Posterior vena cava (tissue), 2 donors: ENCODE results near the gene NOG. TPM values are rescaled to one million over a fixed set of nuclear protein-coding genes. Genes with fewer than 3 reads are reported as not detected.

Experiments
- DNase-seq: peaks from one replicate; pipeline ENCODE4 v3.0.0-alpha.2; 2020; ENCODE audit warnings: low spot score
- intact Hi-C, 2 donors: fragments of 100-400 bp; cut with DNase I; formaldehyde crosslinking; loops; one replicate each; pipeline versions ENCODE4 v1.14.1 to v1.14.2; 2022 to 2023
- long read RNA-seq, 2 donors: library from polyadenylated mRNA; unstranded; transcript quantifications; one replicate each; pipeline ENCODE4 v2.0.0, GENCODE V29; 2020 to 2021
- total RNA-seq, 2 donors: library from RNA; stranded (reverse); fragmentation: NEBNext Ultra II Directional; extraction: Animal tissue kit (Norgen Biotek cat#: 25700); gene quantifications; one replicate each; pipeline ENCODE4 v1.2.1, GENCODE V29; 2021
- donor health status: DM: yes; HTN: yes; CAD: no.
- donor health status: DM: yes; HTN: yes; CAD: no.

Gene NOG
- total RNA-seq, result 1 to 10 TPM; 1.3 to 2.4 TPM
- long read RNA-seq, donor 1, partial matches to known transcripts, result 0 of 1 reads
- long read RNA-seq, donor 1, other reads (novel, unspliced or antisense), result 0 of 1 reads
- long read RNA-seq, donor 2, result 0 reads

DNA sequence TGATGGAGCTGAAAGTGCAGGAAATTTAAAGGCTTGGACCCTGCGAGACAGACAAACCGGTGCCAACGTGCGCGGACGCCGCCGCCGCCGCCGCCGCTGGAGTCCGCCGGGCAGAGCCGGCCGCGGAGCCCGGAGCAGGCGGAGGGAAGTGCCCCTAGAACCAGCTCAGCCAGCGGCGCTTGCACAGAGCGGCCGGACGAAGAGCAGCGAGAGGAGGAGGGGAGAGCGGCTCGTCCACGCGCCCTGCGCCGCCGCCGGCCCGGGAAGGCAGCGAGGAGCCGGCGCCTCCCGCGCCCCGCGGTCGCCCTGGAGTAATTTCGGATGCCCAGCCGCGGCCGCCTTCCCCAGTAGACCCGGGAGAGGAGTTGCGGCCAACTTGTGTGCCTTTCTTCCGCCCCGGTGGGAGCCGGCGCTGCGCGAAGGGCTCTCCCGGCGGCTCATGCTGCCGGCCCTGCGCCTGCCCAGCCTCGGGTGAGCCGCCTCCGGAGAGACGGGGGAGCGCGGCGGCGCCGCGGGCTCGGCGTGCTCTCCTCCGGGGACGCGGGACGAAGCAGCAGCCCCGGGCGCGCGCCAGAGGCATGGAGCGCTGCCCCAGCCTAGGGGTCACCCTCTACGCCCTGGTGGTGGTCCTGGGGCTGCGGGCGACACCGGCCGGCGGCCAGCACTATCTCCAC, at the start of gene NOG:
NOG (plus strand) TSS at position 54 of the 674 bp plus-strand sequence; CDS start at position 579, 525 bp downstream.
- intact Hi-C loops, result loop anchor here in 1 of 2 donors (5.0 kb wide), 1 partner anchor 124 kb away; no protein-coding TSS in a partner anchor
- peak; percentile 89 for DNase-seq

DNA sequence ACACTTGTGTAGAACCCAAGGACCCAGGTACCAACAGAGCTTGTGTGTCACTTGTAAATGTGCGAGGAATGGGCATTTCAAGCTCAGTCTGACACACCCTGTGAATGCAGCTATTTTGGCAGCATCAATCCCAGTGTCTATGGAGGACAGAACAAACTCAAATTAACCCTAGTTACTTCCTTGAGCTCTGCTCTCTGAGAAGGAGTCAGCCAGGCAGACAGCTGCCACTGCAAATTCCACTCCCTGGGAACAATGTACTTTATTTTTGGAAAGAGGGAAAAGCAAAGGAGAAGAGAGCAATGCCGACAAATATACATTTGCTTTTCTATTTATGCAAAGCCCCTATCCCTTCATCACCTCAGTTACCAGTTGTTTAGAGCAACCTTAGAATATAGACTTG, 48.4 kb upstream of the NOG start:
- intact Hi-C loops, result no loop called here
- no peak for DNase-seq

DNA sequence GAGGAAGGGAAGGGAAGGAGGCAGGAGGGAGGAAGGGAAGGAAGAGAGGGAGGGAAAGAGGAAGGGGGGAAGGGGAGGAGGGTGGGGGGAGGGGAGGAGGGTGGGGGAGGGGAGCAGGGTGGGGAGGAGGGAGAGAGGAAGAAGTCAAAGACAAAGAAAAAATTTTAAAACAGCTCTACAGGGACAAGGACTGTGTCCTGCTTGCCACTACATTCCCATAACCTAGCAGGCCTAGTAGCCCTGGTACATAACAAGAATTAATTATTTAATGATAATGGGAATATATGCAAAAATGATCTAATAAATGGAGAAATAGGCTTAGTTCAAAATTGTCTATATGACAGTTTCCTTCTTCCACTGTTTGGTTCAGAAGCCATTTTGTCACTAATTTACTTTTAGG, 47.6 kb upstream of the NOG start:
- intact Hi-C loops, result no loop called here
- DNase-seq, result no peak

DNA sequence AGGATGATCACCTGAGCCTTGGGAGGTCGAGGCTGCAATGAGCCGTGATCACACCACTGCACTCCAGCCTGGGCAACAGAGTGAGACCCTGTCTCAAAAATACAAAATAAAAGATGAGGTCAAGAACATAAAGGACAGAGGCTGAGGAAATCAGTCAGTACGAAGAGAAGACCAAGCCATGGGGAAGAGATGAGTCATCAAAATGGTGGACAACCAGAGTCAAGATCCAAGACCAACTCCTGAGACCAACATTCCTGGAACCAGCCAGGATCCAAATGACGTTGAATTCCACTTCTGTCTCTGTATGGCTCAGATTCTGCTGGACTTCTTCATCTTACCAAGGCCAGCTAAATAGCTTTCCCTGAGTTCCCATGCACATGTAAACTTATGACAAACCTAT, 44.8 kb upstream of the NOG start:
- no peak for DNase-seq
- intact Hi-C loops, result no loop called here

DNA sequence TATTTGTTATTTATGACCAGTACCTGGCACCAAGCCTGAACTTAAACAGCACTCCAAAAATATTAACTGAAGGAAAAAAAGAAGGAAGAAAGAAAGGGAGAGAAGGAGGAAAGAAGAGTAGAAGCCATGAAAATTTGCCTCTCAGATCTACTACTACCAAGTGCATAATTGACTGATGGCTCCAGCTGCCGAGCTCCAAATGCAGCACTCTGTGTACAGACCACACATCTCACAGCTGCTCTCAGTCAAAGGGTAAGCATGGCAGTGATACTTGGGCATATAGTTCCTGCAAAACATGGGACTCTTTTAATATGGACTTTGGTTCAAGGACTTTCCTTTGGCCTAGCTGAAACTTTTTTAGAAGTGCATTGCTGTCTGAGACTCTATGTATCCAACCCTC, 44.0 kb upstream of the NOG start:
- DNase-seq, result no peak
- intact Hi-C loops, result no loop called here

- intact Hi-C loops, result no loop called here
- no peak for DNase-seq
These were observed 35.8 kb upstream of the NOG start for GRCh38 chr17:56557682-56558081.

DNA sequence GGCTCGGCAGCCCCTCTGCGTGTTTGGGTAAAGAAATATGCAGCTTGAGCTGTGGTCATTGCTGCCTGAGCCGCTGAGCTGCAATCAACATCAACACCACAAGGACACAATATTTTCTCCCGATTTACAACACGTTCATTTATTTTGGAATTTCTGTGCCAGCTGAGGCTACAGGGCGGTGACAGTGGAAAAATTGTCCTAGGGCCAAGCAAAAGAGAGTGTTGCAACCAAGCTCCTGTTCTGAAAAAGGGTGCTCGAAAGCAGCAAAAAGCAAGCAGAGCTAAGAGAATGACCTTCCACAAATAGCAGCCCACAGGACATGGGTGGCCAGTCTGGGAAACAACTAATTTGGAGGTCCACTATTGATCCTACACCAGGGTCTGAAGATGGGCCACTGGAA, 35.4 kb upstream of the NOG start:
- no peak for DNase-seq
- intact Hi-C loops, result no loop called here

DNA sequence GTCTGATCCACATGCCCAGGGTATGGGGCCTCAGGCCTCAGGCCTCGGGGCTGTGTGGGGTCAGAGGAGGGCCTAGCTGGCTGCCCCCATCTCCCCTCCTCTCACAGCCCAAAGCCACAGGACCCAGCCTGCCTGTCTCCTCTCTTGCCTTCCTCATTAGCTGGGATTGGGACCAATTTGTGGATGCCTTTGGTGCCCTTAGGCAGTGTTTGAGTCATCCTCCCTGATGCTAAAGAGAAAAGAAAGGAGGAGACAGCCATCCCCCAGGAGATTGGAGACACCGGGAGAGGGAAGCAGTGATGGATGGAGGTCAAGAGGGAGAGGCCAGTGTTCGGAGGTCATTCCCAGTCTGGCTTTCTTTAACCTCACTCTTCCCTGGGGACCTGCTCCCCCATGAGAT, 23.3 kb upstream of the NOG start:
- DNase-seq, result no peak
- intact Hi-C loops, result no loop called here

- DNase-seq, result no peak
- intact Hi-C loops, result no loop called here
These were observed 22.0 kb upstream of the NOG start for GRCh38 chr17:56571456-56571855.

- intact Hi-C loops, result no loop called here
These were observed 16.2 kb upstream of the NOG start for GRCh38 chr17:56577190-56577842.

DNA sequence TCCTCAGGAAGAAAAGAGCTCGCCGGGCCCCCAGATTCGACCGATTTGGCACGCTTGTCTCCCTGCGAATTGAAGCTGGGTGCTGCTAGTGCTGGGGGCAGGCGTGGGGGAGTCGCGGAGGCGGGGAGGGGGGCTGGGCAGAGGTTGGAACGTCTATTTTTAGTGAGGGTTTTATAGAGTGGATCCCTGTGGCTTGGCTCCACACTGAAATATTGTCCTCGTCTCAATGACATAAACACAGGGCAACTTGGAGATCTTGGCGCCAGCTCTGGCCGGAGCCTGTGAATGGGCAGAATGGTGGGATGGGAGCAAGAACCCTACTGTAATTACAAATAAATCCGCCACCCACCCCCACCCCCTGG, 15.7 kb upstream of the NOG start:
- DNase-seq, result no peak
- intact Hi-C loops, result no loop called here

More at GRCh38 chr17:56577190-56577842, 16.2 kb upstream of the NOG start:
- no peak for DNase-seq

DNA sequence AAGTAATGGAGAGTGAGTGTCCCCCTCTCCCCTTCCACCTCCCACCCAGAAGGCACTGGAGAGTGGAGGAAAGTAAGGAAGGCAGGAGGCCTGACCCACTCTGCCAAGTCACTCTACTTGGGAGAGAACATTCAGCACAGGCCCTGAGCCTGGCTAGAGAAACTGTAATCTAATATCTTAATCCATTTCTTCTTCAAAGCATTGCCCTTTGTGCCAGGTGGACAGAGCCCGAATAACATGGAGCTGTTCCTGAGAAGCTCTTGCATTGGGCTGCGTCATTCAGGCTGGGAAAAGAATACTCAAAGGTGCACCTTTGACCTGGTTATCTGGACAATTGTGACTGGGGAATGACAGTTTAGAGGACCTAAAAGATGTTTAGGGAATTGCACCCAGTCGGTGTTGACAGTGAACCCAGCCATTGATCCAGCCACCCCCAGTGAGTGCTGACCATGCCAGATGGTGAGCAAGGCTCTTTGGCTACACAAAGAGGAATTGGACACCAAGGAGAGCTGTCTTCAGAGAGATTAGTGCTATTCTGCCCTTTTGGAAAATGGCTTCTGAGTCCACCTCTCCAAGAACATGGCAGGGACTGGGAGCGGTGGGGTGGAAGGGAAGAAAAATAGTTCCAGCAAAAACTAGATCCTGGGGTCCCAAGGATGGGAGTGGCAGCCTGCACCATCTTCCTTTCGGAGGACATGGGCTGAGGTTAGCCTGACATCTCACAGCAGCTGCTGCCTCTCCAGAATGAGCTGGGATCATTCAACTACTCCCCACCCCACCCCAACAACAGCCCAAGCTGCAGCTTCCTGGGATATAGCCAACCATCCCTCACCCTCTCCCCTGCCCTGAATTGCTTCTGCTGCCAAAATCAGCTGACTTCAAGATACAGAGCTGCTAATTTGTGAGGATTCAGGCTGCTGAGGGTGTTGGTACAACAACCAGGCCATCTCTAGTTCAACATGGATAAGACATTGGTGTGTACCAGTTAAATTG, 11.6 kb upstream of the NOG start:
- no peak for DNase-seq
- intact Hi-C loops, result no loop called here

- intact Hi-C loops, result no loop called here
- DNase-seq, result no peak
These were observed 9.7 kb upstream of the NOG start for GRCh38 chr17:56583772-56584171.

DNA sequence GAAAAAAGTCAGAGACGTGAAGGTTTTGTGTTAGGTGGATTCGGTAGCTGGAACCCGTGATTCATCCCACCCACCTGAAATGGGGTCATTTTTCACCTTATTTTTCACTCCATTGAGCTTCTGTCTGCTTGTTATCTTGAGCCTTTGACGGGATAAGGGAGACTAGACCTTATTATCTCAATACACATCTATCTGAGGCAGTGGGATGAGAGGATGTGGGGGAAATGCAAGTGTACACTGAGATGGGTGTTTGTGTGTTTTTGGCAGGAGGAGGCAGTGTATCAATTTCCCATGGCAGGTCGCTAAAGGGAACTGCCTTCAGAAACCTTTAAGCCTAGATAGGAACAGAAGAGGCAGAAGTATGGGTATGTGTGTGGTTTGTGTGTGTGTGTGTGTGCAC, 6.2 kb upstream of the NOG start:
- intact Hi-C loops, result no loop called here
- DNase-seq, result no peak

DNA sequence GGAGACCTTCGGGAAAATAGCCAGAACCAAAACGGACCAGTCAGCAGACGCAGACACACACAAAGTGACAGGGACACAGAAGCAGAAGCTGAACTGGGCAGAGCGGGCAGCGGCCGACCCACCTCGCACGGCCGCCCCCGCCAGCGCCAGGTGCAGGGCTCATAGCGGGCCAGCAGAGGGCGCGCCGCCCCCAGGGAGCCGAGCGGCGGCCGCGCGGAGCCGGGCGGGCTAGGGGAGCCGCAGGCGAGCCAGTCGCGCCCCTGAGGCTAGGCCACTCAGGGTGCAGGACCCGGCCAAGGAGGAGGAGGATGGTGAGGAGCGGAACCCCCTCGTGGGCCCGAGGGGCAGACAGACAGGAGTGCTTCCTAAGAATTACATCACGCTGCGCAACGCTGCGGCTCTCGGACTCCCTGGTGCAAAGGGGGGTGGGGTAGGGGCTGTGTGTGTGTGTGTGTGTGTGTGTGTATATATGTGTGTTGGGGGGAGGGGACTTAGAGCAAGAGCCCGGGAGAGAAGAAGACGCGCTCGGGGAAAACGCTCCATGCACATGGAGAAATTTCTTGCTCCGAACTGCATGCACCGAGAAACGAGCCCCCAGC, 913 bp upstream of the NOG start:
- intact Hi-C loops, result loop anchor here in 1 of 2 donors (5.0 kb wide), 1 partner anchor 125 kb away; no protein-coding TSS in a partner anchor
- DNase-seq, result peak; percentile 84

DNA sequence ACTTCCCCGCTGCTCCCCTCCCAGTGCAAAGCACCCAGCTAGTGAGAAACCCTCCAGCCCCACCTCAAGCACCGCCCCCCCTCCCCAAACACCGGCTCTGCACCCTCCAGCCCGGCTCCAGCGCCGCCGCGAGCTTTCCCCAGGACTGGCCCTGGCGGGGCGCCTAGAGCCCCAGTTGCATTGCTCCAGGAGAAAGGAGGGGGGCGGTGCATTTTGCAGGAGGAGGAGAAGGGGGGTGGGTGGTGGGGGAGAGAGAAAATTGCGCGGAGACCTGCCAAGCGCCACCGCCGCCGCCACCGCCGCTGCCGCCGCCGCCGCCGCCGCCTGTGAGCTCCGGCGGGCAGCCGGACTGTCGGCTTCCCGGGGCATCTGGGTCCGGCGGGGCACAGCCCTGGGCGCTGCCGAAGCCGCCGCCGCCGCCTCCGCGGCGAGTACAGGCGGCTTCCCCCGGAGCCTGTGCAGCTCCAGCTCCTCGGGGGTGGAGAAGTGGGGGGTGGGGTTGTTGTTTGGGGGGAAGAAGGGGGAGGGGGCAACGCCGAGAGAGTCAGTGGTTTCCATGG, 333 bp upstream of the NOG start:
- intact Hi-C loops, result loop anchor here in 1 of 2 donors (5.0 kb wide), 1 partner anchor 124 kb away; no protein-coding TSS in a partner anchor
- DNase-seq, result peak; percentile 82

GRCh38 chr17:56594320-56595107, 1.0 kb downstream of the NOG start:
- intact Hi-C loops, result loop anchor here (1.0 to 5.0 kb wide), 2 partner anchors 119 to 123 kb away; no protein-coding TSS in a partner anchor
- DNase-seq, result no peak

DNA sequence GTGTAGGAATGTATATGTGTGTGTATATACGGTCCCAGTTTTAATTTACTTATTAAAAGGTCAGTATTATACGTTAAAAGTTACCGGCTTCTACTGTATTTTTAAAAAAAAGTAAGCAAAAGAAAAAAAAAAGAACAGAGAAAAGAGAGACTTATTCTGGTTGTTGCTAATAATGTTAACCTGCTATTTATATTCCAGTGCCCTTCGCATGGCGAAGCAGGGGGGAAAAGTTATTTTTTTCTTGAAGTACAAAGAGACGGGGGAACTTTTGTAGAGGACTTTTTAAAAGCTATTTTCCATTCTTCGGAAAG, 1.6 kb downstream of the NOG start:
- intact Hi-C loops, result loop anchor here in 1 of 2 donors (1.0 kb wide), 1 partner anchor 118 kb away; no protein-coding TSS in a partner anchor
- no peak for DNase-seq
